Common myeloid progenitor, CD34-positive (primary cell): ENCODE data around the gene C17orf114.
A peak's percentile ranks its signal among the peaks of the same experiment; 100 is the strongest.

Experiments used
- CTCF ChIA-PET: fragments of 350-600 bp; sonication (Branson Sonifier 250); formaldehyde crosslinking; loops from one replicate; lab custom pipeline; 2021; ENCODE audit warnings: antibody characterized with exemption; lab: Charles Lee
- POLR2A ChIA-PET: fragments of 350-600 bp; sonication (Branson Sonifier 250); formaldehyde crosslinking; loops from one replicate; lab custom pipeline; 2021; ENCODE audit warnings: antibody characterized with exemption; lab: Charles Lee
- DNase-seq, 3 donors: peaks; one replicate each; pipeline versions ENCODE4 v3.0.0 to v3.0.0-alpha.2; 2013
- H3K27ac ChIP-seq, 2 experiments: 1 replicate in 1 of 2; 2 replicates in 1 of 2; pipeline ENCODE4 v1.7.0; 2013; ENCODE audit warnings: inconsistent platforms in 2 of 2, low read length in 2 of 2, mild to moderate bottlenecking in 2 of 2, low read depth in 1 of 2, moderate library complexity in 1 of 2; ENCODE audit not compliant: severe bottlenecking in 2 of 2, insufficient read depth in 1 of 2, poor library complexity in 1 of 2
- H3K27me3 ChIP-seq, 5 experiments: replicated peaks in 2 of 5; 1 replicate in 3 of 5; 2 replicates in 2 of 5; pipeline versions ENCODE4 v1.6.1 to v1.7.0; 2013; ENCODE audit warnings: low read length in 4 of 5, mild to moderate bottlenecking in 2 of 5, moderate library complexity in 2 of 5, inconsistent platforms in 1 of 5; ENCODE audit not compliant: insufficient read depth in 5 of 5, control insufficient read depth in 4 of 5
- H3K36me3 ChIP-seq, 4 experiments: 1 replicate in 2 of 4; 2 replicates in 2 of 4; pipeline versions ENCODE4 v1.6.1 to v1.7.0; 2013; ENCODE audit warnings: low read length in 3 of 4, control low read depth in 1 of 4, mild to moderate bottlenecking in 1 of 4; ENCODE audit not compliant: control insufficient read depth in 4 of 4, insufficient read depth in 4 of 4
- H3K4me1 ChIP-seq, 4 experiments: 1 replicate in 3 of 4; 2 replicates in 1 of 4; pipeline versions ENCODE4 v1.6.1 to v1.7.1; 2013; ENCODE audit warnings: low read length in 3 of 4, mild to moderate bottlenecking in 3 of 4, control low read depth in 1 of 4, inconsistent platforms in 1 of 4, moderate library complexity in 1 of 4; ENCODE audit not compliant: control insufficient read depth in 4 of 4, insufficient read depth in 4 of 4; ENCODE audit errors: control extremely low read depth in 1 of 4
- H3K4me3 ChIP-seq, 7 experiments: 1 replicate in 4 of 7; 2 replicates in 3 of 7; pipeline versions ENCODE4 v1.5.1 to v1.7.0; 2013; ENCODE audit warnings: mild to moderate bottlenecking in 7 of 7, low read length in 6 of 7, moderate library complexity in 6 of 7, inconsistent platforms in 2 of 7, low read depth in 2 of 7, control low read depth in 1 of 7; ENCODE audit not compliant: insufficient read depth in 4 of 7, control insufficient read depth in 1 of 7; ENCODE audit errors: extremely low read depth in 1 of 7
- H3K9me3 ChIP-seq, 5 experiments: 1 replicate in 4 of 5; 2 replicates in 1 of 5; pipeline versions ENCODE4 v1.6.1 to v1.7.1; 2013; ENCODE audit warnings: low read length in 4 of 5, mild to moderate bottlenecking in 2 of 5, inconsistent platforms in 1 of 5, low read depth in 1 of 5, moderate library complexity in 1 of 5; ENCODE audit not compliant: control insufficient read depth in 4 of 5, insufficient read depth in 2 of 5; ENCODE audit errors: control extremely low read depth in 1 of 5
- WGBS: methylation state at CpG from one replicate; pipeline ENCODE4 v1.1.5; 2013; ENCODE audit not compliant: insufficient coverage; 5-methylcytosine and 5-hydroxymethylcytosine counted together

The C17orf114 gene

DNA sequence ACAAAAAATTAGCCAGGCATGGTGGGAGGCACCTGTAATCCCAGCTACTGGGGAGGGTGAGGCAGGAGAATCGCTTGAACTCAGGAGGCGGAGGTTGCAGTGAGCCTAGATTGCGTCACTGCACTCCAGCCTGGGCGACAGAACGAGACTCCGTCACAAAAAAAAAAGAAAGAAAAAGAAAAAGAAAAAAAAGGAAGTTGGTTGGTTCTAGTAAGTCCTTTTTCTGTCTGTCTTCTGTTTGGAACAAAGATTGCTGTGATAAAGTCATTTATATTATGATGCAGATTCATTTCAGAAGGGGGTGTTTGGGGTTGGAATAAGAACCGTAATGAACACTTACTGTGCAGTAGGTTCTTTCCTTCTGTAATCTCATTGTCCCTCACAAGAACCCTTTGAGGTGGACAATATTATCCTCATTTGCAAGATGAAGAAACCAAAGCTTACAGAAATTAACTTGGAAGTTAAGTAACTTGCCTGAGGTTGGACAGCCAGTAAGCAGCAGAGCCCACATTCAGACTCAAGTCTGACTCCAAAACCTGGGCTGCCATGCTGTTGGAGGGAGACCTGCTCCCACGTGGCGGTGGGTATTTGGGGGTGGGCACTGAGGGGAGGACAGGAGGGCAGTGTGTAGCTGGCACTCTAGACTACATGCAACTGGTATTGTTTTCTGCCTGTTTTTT, 41.3 kb upstream of the C17orf114 start:
- Histone ChIP-seq H3K9me3 (no peaks in the 10 kb centered on the region), H3K36me3 (peaks cover 0 to 2% (median 0%) of the 10 kb centered on the region in 4 experiments), H3K4me1 (peaks cover 4 to 12% (median 9%) of the 10 kb centered on the region in 4 experiments), H3K27ac (no peak overlapping the region), H3K4me3 (no peak overlapping the region), H3K27me3 (peaks cover 0 to 5% (median 0%) of the 10 kb centered on the region in 5 experiments)
- 72% methylated on average over 9 of the region's 9 CpGs for WGBS
- ChIA-PET CTCF (interaction anchor here (0.9 kb wide), 1 partner anchor 19 kb away, joined by 3 read pairs; no protein-coding TSS in a partner anchor), POLR2A (no interaction called here)
- peak in 1 of 3 donors; percentile 18 for DNase-seq

DNA sequence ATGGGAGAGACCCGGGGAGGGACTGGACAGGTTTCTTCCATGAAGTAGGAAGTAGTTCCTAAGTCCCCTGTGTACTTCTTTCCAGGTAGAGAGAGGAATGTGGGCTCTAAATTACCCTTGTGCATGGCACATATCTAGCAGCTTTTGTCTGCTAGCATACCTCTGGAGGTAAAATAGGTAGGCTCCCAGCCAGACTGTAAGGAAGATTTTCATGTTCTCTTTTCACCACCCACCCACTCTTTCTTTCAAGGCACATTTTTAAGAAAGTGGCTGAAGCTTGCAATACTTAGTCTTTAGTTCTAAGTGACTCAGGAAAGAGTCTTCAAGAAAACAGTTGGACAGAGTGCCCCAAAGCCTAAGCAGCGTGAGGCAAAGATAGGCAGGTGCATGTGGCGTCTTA, 40.2 kb upstream of the C17orf114 start:
- H3K36me3 ChIP-seq = peaks cover 0 to 9% (median 5%) of the 10 kb centered on the region in 4 experiments
- no peak overlapping the region for H3K27ac ChIP-seq
- ChIA-PET CTCF (interaction anchor here (0.9 kb wide), 1 partner anchor 18 kb away, joined by 3 read pairs; no protein-coding TSS in a partner anchor), POLR2A (no interaction called here)
- 100% methylated on average over 3 of the region's 3 CpGs for WGBS
- peaks cover 4 to 12% (median 9%) of the 10 kb centered on the region in 4 experiments for H3K4me1 ChIP-seq
- H3K4me3 ChIP-seq = no peak overlapping the region
- H3K27me3 ChIP-seq = peaks cover 0 to 5% (median 0%) of the 10 kb centered on the region in 5 experiments
- DNase-seq = no peak
- no peaks in the 10 kb centered on the region for H3K9me3 ChIP-seq

- DNase-seq = no peak
- peaks cover 0 to 9% (median 5%) of the 10 kb centered on the region in 4 experiments for H3K36me3 ChIP-seq
- H3K27me3 ChIP-seq = no peaks in the 10 kb centered on the region
- peak overlapping the region in 1 of 7 experiments; percentile 25 for H3K4me3 ChIP-seq
- WGBS = 57% methylated on average over 10 of the region's 10 CpGs
- no peaks in the 10 kb centered on the region for H3K9me3 ChIP-seq
- peaks cover 4 to 12% (median 10%) of the 10 kb centered on the region in 4 experiments for H3K4me1 ChIP-seq
- CTCF ChIA-PET = interaction anchor here (1.0 kb wide), 1 partner anchor 18 kb away, joined by 3 read pairs; no protein-coding TSS in a partner anchor
- POLR2A ChIA-PET = no interaction called here
- no peak overlapping the region for H3K27ac ChIP-seq
Measured at GRCh38 chr17:4840893-4841242, 38.7 kb upstream of the C17orf114 start.

- POLR2A ChIA-PET = no interaction called here
- Histone ChIP-seq H3K27ac (no peak overlapping the region), H3K36me3 (peaks cover 0 to 9% (median 5%) of the 10 kb centered on the region in 4 experiments), H3K9me3 (no peaks in the 10 kb centered on the region), H3K27me3 (no peaks in the 10 kb centered on the region), H3K4me3 (peak overlapping the region in 1 of 7 experiments; percentile 25), H3K4me1 (peaks cover 4 to 12% (median 12%) of the 10 kb centered on the region in 4 experiments)
- CTCF ChIA-PET = interaction anchor here (1.0 to 1.6 kb wide), 2 partner anchors 18 to 54 kb away, joined by 3 read pairs; partner anchors contain the start of gene VMO1
- no peak for DNase-seq
- WGBS = 33% methylated on average over 6 of the region's 8 CpGs
Measured at GRCh38 chr17:4839965-4840892, 38.1 kb upstream of the C17orf114 start.

- CTCF ChIA-PET = interaction anchor here (0.7 to 1.6 kb wide), 2 partner anchors 31 to 53 kb away, joined by 3 read pairs; partner anchors contain the start of gene VMO1
- POLR2A ChIA-PET = interaction anchor here (0.6 kb wide), 1 partner anchor 1838 kb away, joined by 4 read pairs; no protein-coding TSS in a partner anchor
- WGBS = 98% methylated on average over 6 of the region's 8 CpGs
Measured at GRCh38 chr17:4839221-4839620, 37.1 kb upstream of the C17orf114 start.

DNA sequence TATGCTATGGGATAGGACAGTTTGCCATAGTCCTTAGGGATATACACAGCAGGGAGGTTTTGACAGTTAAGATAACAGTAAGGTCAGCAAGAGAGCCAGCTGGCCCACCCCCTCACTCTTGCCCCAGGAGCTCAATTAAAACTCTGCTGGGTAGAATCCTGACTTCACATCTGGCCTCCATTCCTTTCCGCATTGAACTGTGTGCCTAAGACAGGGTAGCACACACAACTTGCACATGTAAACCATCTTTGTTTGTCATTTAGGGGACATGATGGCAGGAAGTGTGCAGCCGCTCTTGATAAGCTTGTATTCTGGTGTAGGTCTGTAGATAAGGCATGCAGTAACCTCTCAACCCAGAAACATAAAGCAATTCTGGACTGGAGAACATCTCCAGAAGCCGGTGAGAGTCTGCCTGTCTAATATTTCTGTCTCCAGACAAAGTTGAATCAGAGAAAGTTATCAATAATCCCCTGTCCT, 36.2 kb upstream of the C17orf114 start:
- peaks cover 8 to 28% (median 21%) of the 10 kb centered on the region in 4 experiments for H3K4me1 ChIP-seq
- CTCF ChIA-PET = interaction anchor here (1.4 kb wide), 1 partner anchor 48 kb away, joined by 3 read pairs; no protein-coding TSS in a partner anchor
- H3K27ac ChIP-seq = no peak overlapping the region
- no peaks in the 10 kb centered on the region for H3K27me3 ChIP-seq
- DNase-seq = peak; percentile 34 to 63 (median 37)
- H3K4me3 ChIP-seq = no peak overlapping the region
- WGBS = 100% methylated on average over 1 of the region's 3 CpGs
- POLR2A ChIA-PET = no interaction called here
- H3K36me3 ChIP-seq = peaks cover 0 to 9% (median 5%) of the 10 kb centered on the region in 4 experiments
- H3K9me3 ChIP-seq = no peaks in the 10 kb centered on the region

More at GRCh38 chr17:4839221-4839620, 37.1 kb upstream of the C17orf114 start:
- Histone ChIP-seq H3K36me3 (peaks cover 0 to 9% (median 5%) of the 10 kb centered on the region in 4 experiments), H3K4me3 (no peak overlapping the region), H3K4me1 (peaks cover 7 to 19% (median 16%) of the 10 kb centered on the region in 4 experiments), H3K27ac (no peak overlapping the region), H3K27me3 (no peaks in the 10 kb centered on the region), H3K9me3 (no peaks in the 10 kb centered on the region)
- DNase-seq = no peak
